ENCODE results near the gene LIMK1.
"Not testable (repeated sequence)": the region's sequence is repeated elsewhere in the genome, so short reads cannot be mapped to it uniquely, and the experiment has no call there.

LIMK1 gene

GRCh38 chr7:74084722-74085578 is 1.3 kb downstream of the LIMK1 start:
- no peak for DNase-seq

GRCh38 chr7:74087791-74088453 is 4.3 kb downstream of the LIMK1 start:
- DNase-seq = no peak

- DNase-seq = no peak
These were observed 8.8 kb downstream of the LIMK1 start for GRCh38 chr7:74092321-74092963.

DNA sequence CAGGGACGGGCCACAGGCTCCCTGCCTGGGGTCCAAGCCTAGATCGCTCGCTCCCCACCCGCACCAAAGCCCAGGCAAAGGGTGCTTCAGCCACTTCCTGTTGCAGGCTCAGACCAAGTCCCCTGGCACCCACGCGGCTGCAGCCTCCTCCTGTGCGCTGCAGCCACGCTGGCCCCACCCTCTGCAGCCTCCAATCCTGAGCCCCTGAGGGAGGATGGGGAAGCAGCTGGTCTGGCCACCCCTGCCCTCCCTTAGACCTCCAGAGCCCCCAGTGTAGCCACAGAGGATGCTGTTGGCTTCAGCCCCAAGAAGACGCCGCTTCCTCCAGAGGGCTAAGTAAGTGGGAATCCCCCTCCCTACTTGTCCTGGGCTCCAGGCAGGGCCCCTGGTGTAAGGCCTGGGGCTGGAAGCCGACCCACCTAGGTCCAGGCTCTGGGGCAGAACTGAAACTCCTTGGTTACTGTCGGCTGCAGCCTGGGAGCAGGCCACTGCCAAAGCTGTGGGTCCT is 9.4 kb downstream of the LIMK1 start:
- peak; percentile 6 to 48 for DNase-seq

DNA sequence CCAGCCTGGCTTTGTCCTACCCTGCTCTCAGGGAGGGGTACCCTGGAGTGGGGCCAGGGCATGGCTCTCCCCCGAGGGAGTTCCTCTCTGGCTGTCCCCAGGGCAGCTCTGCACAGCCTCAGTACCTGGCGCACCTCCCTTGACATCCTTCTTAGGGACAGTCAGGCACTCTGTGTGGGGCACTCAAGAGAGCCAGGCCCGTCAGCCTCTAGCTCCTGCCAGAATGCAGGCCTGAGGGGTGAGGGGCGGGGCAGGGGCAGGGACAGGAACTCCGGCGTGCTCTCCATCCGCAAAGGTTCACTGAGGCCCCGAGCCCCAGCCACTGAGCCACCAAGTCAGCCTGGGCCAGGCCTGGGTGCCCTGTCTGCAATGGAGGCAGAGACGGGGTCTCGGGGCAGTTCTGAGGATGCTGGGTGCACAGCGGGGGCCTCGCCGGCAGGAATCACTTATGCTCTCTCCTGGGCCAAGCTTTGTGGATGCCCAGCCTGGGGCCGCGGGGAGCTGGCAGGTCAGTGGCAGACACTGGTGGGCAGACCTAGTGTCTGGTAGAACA is 10.1 kb downstream of the LIMK1 start:
- DNase-seq = no peak

DNA sequence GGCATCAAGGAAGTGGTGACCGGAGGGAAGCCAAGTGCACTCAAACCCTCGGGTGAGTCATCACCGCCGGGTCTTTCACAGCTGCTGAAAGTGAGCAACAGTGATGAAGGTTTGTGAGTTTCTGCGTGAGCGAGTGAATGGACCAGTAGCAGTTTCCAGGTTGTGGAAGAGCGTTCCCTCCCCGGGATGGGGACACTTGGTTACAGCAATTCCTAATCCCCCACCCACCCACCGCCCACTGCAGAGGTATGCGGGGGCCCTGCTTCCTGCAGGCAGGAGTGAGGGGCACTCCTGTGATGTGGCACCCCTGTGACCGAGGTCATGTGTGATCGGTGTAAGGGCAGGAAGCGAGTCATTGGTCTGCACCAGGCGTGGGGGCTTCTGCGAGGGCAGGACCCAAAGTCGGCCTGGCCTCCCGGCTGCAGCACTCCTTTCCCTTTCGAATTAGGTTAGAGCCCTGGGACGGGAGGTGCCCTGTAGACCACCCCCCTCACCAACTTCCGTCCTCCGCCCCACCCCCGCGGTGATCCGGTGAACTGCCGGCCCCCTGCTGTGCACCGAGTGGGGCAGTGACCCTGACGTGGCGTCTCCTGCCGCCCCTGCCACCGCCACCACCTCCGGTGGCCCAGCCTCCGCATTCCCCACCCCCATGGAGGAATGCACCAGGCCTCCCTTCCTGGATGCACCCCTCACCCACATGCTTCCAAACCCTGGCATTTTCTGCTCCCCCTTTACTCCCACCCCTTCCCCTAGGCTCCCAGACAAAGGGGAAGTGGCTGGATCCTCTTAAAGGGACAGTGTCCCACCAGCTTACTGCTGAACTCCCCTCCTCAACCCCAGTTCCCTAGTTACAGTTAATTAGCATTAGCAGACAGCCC is 10.9 kb downstream of the LIMK1 start:
- peak; percentile 76 for DNase-seq

- no peak for DNase-seq
These were observed 11.5 kb downstream of the LIMK1 start for GRCh38 chr7:74095135-74095534.

- no peak for DNase-seq
These were observed 14.5 kb downstream of the LIMK1 start for GRCh38 chr7:74097937-74098614.

DNA sequence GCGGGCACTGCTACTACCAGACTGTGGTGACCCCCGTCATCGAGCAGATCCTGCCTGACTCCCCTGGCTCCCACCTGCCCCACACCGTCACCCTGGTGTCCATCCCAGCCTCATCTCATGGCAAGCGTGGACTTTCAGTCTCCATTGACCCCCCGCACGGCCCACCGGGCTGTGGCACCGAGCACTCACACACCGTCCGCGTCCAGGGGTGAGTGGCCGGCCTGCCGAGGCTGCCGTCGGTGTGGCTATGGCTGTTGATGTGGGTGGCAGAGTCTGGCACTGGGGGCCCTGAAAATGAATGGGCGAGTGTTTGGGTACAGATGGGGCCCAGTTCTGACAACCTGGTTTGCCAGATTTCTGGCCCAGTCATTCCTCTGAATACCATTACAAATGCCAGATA is 15.4 kb downstream of the LIMK1 start:
- DNase-seq = no peak

DNA sequence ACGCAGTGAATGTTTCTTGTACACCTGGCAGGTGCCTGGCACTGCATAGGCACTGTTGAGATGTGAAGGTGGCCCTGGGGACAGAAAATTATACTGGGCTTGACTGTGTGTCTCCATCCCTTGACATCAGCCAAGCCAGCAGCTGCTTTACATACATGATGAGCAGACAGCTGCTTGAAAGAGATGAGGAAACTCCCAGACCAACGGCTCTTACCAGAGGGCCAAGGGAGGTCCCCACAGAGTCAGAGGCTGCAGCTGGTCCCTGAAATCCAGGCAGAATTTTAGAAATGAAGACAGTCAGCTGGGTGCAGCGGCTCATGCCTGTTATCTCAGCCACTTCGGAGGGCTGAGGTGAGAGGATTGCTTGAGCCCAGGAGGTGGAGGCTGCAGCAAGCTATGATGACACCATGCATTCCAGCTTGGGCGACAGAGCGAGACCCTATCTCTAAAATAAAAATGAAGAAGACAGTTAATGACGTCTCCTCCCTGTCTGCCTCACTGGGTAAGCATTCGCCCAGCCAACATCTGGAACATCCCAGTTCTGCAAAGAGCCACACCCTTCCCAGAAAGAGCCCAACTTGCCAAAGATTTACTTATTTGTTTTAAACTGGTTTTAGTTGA is 17.6 kb downstream of the LIMK1 start:
- peak in 1 of 2 donors; percentile 63 for DNase-seq

DNA sequence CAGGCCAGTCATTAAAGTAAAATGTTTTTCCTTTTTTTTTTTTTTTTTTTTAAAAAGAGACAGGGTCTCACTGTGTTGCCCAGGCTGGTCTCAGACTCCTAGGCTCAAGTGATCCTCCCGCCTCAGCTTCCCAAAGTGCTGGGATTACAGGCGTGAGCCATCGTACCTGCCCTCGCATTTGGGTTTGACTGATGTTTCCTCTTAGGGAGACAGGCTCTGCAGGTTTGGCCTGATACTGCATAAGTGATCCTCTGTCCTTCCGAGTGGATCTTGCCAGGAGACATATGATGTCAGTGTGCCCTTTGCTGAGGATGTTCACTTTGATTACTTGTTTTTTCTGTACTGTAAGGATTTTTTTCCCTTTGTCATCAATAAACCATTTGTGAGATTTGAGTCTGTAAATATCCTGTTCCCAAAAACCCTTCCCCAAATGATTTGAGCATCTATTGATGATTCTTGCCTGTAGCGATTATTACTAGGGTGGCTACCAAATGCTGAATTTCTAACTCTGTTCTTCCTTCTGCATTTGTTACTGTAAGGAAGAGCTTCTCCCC is 19.7 kb downstream of the LIMK1 start:
- DNase-seq = no peak

DNA sequence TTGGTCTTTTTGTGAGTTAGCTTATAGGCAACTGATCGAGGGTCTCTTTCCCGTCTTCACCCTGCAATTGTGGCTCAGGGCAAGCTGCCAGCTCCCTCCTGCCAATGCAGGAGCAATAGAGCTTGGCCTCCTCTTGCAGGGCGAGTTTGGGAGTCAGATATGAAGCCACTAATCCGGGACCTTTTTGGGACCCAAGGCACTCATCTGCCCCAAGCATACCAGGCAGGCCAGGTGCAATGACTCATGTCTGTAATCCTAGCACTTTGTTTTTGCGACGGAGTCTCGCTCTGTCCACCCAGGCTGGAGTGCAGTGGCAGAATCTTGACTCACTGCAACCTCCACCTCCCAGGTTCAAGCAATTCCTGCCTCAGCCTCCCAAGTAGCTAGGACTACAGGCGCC is 21.1 kb downstream of the LIMK1 start:
- no peak for DNase-seq

DNA sequence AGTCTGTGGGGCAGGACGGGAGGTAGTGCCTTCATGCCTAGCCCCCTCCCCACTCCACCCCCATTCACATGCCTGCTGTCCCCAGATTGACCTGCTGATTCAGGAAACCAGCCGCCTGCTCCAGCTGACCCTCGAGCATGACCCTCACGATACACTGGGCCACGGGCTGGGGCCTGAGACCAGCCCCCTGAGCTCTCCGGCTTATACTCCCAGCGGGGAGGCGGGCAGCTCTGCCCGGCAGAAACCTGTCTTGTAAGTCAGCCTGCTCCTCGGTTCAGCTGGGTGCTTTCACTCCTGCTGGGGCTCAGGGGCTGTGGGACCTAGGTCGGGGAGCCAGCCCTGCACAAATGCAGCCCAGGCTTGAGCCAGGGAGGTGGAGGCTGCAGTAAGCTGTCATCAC is 22.4 kb downstream of the LIMK1 start:
- no peak for DNase-seq

DNA sequence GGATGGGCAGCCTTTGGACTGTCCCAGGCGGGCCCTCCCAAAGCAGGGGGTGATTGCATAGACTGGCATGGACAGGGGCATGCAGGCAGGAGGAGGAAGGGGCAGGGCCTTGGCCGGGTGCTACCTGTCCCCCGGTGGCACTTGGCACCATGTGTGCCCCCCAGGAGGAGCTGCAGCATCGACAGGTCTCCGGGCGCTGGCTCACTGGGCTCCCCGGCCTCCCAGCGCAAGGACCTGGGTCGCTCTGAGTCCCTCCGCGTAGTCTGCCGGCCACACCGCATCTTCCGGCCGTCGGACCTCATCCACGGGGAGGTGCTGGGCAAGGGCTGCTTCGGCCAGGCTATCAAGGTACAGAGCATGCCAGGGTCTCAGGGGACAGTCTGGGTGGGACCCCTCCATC is 23.2 kb downstream of the LIMK1 start:
- no peak for DNase-seq

GRCh38 chr7:74115326-74115725 is 31.7 kb downstream of the LIMK1 start:
- DNase-seq = no peak

- no peak for DNase-seq
These were observed 32.8 kb downstream of the LIMK1 start for GRCh38 chr7:74116356-74116755.

DNA sequence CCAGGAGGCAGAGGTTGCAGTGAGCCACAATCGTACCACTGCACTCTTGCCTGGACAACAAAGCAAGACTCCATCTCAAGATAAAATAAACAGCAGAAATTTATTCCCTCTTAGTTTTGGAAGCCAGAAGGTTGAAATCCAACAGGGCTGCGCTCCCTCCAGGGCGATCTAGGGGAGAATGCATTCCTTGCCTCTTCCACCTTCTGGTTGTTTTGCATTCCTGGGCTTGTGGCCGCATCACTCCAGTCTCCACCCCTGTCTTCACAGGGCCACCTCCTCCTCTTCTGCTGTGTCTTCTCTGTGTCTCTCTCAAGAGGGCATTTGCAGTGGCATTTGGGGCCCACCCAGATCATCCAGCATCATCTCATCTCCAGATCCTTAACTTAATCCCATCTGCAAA is 36.2 kb downstream of the LIMK1 start:
- DNase-seq = no peak

GRCh38 chr7:74121401-74122249 is 38.0 kb downstream of the LIMK1 start:
- no peak for DNase-seq

DNA sequence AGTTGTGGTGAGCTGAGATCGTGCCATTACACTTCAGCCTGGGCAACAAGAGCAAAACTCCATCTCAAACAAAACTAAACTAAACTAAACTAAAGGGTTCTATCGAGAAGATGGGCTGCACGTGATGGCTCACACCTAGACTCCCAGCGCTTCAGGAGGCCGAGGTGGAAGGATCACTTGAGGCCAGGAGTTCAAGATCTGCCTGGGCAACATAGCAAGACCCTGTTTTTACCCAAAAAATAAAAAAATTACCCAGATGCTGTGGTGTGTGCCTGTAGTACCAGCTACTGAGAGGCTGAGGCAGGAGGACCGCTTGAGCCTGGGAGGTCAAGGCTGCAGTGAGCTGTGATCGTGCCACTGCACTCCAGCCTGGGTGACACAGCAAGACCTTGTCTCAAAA is 40.3 kb downstream of the LIMK1 start:
- DNase-seq = not testable (repeated sequence)
